GM08714 (cell line): ENCODE measurements around the gene RTN4RL1.

Source experiments
- H3K4me3 ChIP-seq: fragments of 200-500 bp; sonication (Bioruptor generic); 2 replicates; pipeline ENCODE4 v1.5.1; 2014; ENCODE audit warnings: mild to moderate bottlenecking, low read length, inconsistent platforms
- ZNF274 ChIP-seq: IDR thresholded peaks from 2 replicates; pipeline ENCODE4 v1.6.1; 2012; ENCODE audit warnings: mild to moderate bottlenecking, low read depth, low read length

Gene RTN4RL1

DNA sequence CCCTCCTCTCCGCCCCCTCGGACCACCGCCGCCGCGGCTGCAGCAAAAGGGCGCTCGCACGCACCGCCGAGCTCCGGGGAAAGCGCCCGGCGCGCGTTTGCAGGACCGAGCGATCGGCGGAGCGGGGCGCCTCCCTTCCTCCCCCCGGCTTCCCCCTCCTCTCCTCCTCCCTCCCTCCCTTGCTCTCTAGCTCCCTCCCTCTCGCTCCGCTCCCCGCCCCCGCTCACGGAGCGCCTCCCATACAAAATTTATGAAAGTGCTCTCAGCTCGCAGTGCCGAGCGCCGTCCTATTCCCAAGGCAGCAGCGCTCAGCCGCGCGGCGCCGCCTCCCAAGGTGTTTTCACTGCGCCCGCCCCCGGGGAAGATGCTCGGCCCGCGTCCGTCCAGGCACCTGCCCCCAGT lies at the start of gene RTN4RL1:
Gene RTN4RL1 (minus strand): TSS at position 115 of the 402 bp plus-strand sequence. CDS start 469 bp downstream, outside the sequence.
- peak within 1 kb of the TSS; percentile 20; the same call in 1 of the 2 replicates for H3K4me3 ChIP-seq

GRCh38 chr17:2074919-2075318 lies 49.8 kb upstream of the RTN4RL1 start:
- TF ChIP-seq ZNF274, result no peak
- no peak overlapping the region for H3K4me3 ChIP-seq

More for the DNA sequence above, at the start of gene RTN4RL1:
- TF ChIP-seq ZNF274, result no peak

- TF ChIP-seq ZNF274, result no peak
- H3K4me3 ChIP-seq, result no peak overlapping the region
Observed at GRCh38 chr17:2071455-2072281, 46.5 kb upstream of the RTN4RL1 start.

GRCh38 chr17:2071024-2071385 lies 45.9 kb upstream of the RTN4RL1 start:
- no peak overlapping the region for H3K4me3 ChIP-seq
- no peak for TF ChIP-seq ZNF274

DNA sequence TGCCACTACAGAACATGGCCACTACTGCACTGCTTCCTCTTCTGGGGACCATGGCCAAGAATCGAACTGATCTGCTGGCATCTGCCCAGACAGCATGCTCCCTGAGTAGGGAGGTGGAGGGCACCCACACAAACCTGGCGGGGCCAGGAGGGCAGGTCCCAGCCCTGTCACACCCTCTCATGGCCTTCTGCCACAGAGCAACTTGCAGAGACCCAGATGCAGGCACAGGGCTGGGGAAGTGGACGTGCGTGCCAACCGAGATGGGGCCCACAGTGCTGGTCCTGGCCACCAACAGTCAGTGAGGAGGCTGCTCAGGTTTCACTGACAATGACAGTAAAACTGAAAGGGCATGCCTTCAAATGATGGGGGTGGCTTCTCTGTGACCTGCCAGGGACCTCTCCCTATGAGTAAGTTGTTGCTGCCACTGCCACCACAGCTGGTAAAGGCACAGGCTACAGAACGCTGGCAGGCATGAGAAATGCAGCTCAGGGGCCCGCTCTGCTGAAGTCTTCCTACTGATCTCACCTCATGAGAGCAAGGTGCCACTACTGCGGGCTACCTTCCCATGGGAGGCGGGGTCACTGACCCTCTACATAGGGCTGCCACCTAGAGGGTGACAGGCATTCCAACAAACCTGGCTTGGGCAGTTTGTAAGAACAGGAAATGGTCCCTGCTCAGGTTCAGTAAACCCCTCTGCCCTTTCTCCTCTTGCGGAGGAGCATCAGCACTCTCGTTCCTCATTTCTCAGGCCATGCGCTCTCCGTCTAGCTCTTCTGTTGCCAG lies 45.3 kb upstream of the RTN4RL1 start:
- no peak for TF ChIP-seq ZNF274
- H3K4me3 ChIP-seq, result no peak overlapping the region

GRCh38 chr17:2068519-2069051 lies 43.5 kb upstream of the RTN4RL1 start:
- no peak overlapping the region for H3K4me3 ChIP-seq
- no peak for TF ChIP-seq ZNF274

- no peak overlapping the region for H3K4me3 ChIP-seq
- TF ChIP-seq ZNF274, result no peak
Observed at GRCh38 chr17:2068031-2068518, 42.9 kb upstream of the RTN4RL1 start.

DNA sequence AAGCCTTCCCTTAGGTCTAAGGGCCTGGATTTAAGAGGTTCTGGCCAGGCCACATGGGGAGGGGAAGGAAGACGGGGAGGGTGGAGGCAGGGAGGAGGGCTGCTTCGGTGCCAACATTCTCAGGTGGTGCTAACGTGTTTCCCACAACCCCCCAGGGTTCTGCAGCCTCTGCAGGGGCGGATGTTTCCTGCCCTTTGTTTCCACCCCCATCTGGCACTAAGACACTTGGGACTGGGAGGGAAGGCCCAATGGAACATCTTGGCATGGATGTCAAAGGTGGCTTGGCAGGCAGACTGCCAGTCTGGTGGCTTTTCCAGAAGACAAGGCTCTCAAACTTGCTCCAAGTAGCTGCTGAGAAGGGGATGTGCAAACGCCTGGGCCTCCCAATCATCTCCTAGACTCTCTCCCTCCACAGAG lies 42.5 kb upstream of the RTN4RL1 start:
- no peak for TF ChIP-seq ZNF274
- no peak overlapping the region for H3K4me3 ChIP-seq

DNA sequence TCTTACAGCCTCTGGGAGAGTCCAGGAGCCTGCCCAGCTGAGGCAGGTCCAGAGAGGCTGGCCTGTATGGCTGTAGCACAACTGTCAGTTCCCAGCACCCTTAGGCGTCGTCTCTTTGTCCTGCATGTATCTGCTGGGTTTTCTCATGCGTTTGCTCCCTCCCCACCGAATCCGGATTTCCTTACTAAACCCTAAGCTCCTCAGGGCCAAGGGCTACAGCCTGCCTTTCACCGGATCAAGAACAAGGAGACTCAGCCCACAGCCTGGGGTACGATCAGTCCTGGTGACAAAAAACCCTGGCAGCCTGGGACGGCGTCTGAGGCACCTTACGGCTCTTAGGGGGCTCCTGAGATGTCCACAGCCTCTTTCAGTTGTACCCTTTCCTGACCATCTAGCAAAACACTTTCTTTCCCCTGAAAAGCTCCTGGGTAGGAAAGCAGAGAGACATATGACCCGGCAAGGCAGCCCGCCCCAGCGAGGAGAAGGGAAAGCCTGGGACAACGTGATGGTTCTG lies 42.0 kb upstream of the RTN4RL1 start:
- H3K4me3 ChIP-seq, result no peak overlapping the region
- TF ChIP-seq ZNF274, result no peak

DNA sequence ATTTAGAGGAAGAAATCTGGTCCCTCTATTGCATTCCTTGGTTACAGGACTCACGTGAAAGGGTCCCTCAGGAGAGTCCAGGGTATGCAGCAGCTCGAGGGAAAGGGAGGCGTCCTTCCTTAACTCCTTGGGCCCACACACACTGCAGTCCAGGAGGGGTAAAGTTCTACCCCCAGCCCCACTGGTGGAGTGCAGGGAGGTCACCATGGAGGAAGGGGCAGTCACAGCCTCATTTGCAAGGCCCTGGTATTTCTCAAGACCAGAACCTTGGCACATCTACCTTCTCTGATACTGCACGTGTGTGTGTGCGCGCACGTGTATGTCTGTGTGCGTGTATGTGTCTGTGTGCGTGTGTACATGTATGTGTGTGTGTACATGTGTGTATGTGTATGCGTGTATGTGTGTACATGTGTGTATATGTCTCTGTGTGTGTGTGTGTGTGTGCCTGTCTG lies 40.8 kb upstream of the RTN4RL1 start:
- no peak overlapping the region for H3K4me3 ChIP-seq
- TF ChIP-seq ZNF274, result no peak

GRCh38 chr17:2064980-2065785 lies 40.0 kb upstream of the RTN4RL1 start:
- TF ChIP-seq ZNF274, result no peak
- H3K4me3 ChIP-seq, result no peak overlapping the region

- H3K4me3 ChIP-seq, result no peak overlapping the region
- TF ChIP-seq ZNF274, result no peak
Observed at GRCh38 chr17:2064520-2064971, 39.4 kb upstream of the RTN4RL1 start.

DNA sequence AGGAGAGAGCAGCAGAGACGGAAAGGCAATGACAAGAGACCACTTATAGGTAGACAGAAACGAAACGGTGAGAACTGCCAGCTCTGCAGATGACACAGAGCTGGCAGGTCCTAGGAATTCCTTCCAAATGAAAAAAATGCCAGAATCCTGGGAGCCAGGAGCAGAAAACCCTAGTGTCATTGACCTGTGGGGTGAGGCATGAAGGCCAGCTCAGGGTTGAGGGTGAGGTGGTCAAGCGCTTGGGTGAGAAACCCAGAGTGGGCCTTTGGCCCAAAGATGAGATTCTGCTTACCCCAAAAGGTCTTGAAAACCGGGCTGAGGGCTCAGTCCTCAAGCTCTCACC lies 39.0 kb upstream of the RTN4RL1 start:
- no peak overlapping the region for H3K4me3 ChIP-seq
- no peak for TF ChIP-seq ZNF274
